ENCODE measurements around the gene NAV1.

The NAV1 gene

GRCh38 chr1:201533836-201534235 is 5.1 kb upstream of the NAV1 start:
- Histone ChIP-seq H3K27me3 (ENCODE audit: insufficient read depth, low read depth, severe bottlenecking) (no peaks in the 10 kb centered on the region), H3K4me3 (ENCODE audit: low read depth, low read length) (no peak overlapping the region), H3K9me3 (ENCODE audit: severe bottlenecking) (no peaks in the 10 kb centered on the region), H3K27ac (no peak overlapping the region), H3K36me3 (no peaks in the 10 kb centered on the region)
- TF ChIP-seq CTCF (IDR thresholded peaks at IDR 0.05; ENCODE audit: low read depth, low read length) = no peak
- DNase-seq = no peak

- Histone ChIP-seq H3K36me3 (no peaks in the 10 kb centered on the region), H3K27me3 (ENCODE audit: insufficient read depth, low read depth, severe bottlenecking) (no peaks in the 10 kb centered on the region), H3K9me3 (ENCODE audit: severe bottlenecking) (no peaks in the 10 kb centered on the region), H3K4me3 (ENCODE audit: low read depth, low read length) (no peak overlapping the region), H3K27ac (no peak overlapping the region)
- TF ChIP-seq CTCF (IDR thresholded peaks at IDR 0.05; ENCODE audit: low read depth, low read length) = no peak
- DNase-seq = no peak
Observed at GRCh38 chr1:201535046-201535918, 3.6 kb upstream of the NAV1 start.

GRCh38 chr1:201535919-201536245 is 3.0 kb upstream of the NAV1 start:
- DNase-seq = no peak
- no peaks in the 10 kb centered on the region for H3K9me3 ChIP-seq (ENCODE audit: severe bottlenecking)

GRCh38 chr1:201536558-201536957 is 2.4 kb upstream of the NAV1 start:
- Histone ChIP-seq H3K27me3 (ENCODE audit: insufficient read depth, low read depth, severe bottlenecking) (no peaks in the 10 kb centered on the region), H3K4me3 (ENCODE audit: low read depth, low read length) (no peak overlapping the region)
- DNase-seq = no peak

More at GRCh38 chr1:201535919-201536245, 3.0 kb upstream of the NAV1 start:
- Histone ChIP-seq H3K4me3 (ENCODE audit: low read depth, low read length) (no peak overlapping the region), H3K36me3 (no peaks in the 10 kb centered on the region), H3K27me3 (ENCODE audit: insufficient read depth, low read depth, severe bottlenecking) (no peaks in the 10 kb centered on the region), H3K27ac (no peak overlapping the region)
- TF ChIP-seq CTCF (IDR thresholded peaks at IDR 0.05; ENCODE audit: low read depth, low read length) = no peak

GRCh38 chr1:201537028-201537427 is 1.9 kb upstream of the NAV1 start:
- DNase-seq = no peak
- Histone ChIP-seq H3K36me3 (no peaks in the 10 kb centered on the region), H3K27me3 (ENCODE audit: insufficient read depth, low read depth, severe bottlenecking) (no peaks in the 10 kb centered on the region), H3K4me3 (ENCODE audit: low read depth, low read length) (no peak overlapping the region), H3K27ac (no peak overlapping the region), H3K9me3 (ENCODE audit: severe bottlenecking) (no peaks in the 10 kb centered on the region)
- TF ChIP-seq CTCF (IDR thresholded peaks at IDR 0.05; ENCODE audit: low read depth, low read length) = no peak

More at GRCh38 chr1:201536558-201536957, 2.4 kb upstream of the NAV1 start:
- H3K36me3 ChIP-seq = no peaks in the 10 kb centered on the region
- no peak for TF ChIP-seq CTCF (IDR thresholded peaks at IDR 0.05; ENCODE audit: low read depth, low read length)
- no peak overlapping the region for H3K27ac ChIP-seq
- H3K9me3 ChIP-seq (ENCODE audit: severe bottlenecking) = no peaks in the 10 kb centered on the region

GRCh38 chr1:201537467-201537866 is 1.5 kb upstream of the NAV1 start:
- DNase-seq = no peak
- no peak overlapping the region for H3K4me3 ChIP-seq (ENCODE audit: low read depth, low read length)
- TF ChIP-seq CTCF (IDR thresholded peaks at IDR 0.05; ENCODE audit: low read depth, low read length) = no peak
- no peaks in the 10 kb centered on the region for H3K27me3 ChIP-seq (ENCODE audit: insufficient read depth, low read depth, severe bottlenecking)
- H3K36me3 ChIP-seq = no peaks in the 10 kb centered on the region
- peaks cover under 1% of the 10 kb centered on the region for H3K9me3 ChIP-seq (ENCODE audit: severe bottlenecking)
- no peak overlapping the region for H3K27ac ChIP-seq
